CD4-positive, alpha-beta T cell treated with Interleukin-15 for 4 hours (primary cell): ENCODE data around the gene MYH8.

ENCODE experiments used
- DNase-seq: peaks from one replicate; pipeline ENCODE4 v3.0.0-alpha.2; 2020; ENCODE audit warnings: low spot score

Gene MYH8

GRCh38 chr17:10380631-10381408 is 40.9 kb downstream of the MYH8 start:
- DNase-seq, result no peak

- DNase-seq, result no peak
These were observed 48.8 kb downstream of the MYH8 start, which contains the start of gene MYH13 for GRCh38 chr17:10372906-10373305. Gene MYH13 (minus strand): TSS chr17:10373006. CDS start chr17:10364530, 8,476 bp downstream.

GRCh38 chr17:10370016-10370608 is 51.6 kb downstream of the MYH8 start:
- DNase-seq, result no peak

GRCh38 chr17:10369239-10369638 is 52.5 kb downstream of the MYH8 start:
- DNase-seq, result no peak

- DNase-seq, result no peak
These were observed 53.2 kb downstream of the MYH8 start for GRCh38 chr17:10368561-10368960.

GRCh38 chr17:10360578-10360977 is 61.2 kb downstream of the MYH8 start:
- no peak for DNase-seq

- DNase-seq, result no peak
These were observed 64.0 kb downstream of the MYH8 start for GRCh38 chr17:10357768-10358167.

GRCh38 chr17:10354651-10355050 is 67.1 kb downstream of the MYH8 start:
- no peak for DNase-seq

GRCh38 chr17:10352893-10353292 is 68.9 kb downstream of the MYH8 start:
- no peak for DNase-seq

GRCh38 chr17:10349403-10349802 is 72.3 kb downstream of the MYH8 start:
- DNase-seq, result no peak

GRCh38 chr17:10344816-10345215 is 76.9 kb downstream of the MYH8 start:
- DNase-seq, result no peak
